Stimulated activated CD4-positive, alpha-beta T cell treated with anti-CD3 and anti-CD28 coated beads, Interleukin-1b, Interleukin-23, amount 100 ng/mL, for 4 hours (primary cell): Measurements from ENCODE around the gene SPAG4.
A peak's percentile ranks its signal among the peaks of the same experiment; 100 is the strongest.

Source experiments
- DNase-seq, 2 donors: peaks; one replicate each; pipeline ENCODE4 v3.0.0-alpha.2; 2020; ENCODE audit warnings: low read depth in 2 of 2

Gene SPAG4, protein sequence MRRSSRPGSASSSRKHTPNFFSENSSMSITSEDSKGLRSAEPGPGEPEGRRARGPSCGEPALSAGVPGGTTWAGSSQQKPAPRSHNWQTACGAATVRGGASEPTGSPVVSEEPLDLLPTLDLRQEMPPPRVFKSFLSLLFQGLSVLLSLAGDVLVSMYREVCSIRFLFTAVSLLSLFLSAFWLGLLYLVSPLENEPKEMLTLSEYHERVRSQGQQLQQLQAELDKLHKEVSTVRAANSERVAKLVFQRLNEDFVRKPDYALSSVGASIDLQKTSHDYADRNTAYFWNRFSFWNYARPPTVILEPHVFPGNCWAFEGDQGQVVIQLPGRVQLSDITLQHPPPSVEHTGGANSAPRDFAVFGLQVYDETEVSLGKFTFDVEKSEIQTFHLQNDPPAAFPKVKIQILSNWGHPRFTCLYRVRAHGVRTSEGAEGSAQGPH

DNA sequence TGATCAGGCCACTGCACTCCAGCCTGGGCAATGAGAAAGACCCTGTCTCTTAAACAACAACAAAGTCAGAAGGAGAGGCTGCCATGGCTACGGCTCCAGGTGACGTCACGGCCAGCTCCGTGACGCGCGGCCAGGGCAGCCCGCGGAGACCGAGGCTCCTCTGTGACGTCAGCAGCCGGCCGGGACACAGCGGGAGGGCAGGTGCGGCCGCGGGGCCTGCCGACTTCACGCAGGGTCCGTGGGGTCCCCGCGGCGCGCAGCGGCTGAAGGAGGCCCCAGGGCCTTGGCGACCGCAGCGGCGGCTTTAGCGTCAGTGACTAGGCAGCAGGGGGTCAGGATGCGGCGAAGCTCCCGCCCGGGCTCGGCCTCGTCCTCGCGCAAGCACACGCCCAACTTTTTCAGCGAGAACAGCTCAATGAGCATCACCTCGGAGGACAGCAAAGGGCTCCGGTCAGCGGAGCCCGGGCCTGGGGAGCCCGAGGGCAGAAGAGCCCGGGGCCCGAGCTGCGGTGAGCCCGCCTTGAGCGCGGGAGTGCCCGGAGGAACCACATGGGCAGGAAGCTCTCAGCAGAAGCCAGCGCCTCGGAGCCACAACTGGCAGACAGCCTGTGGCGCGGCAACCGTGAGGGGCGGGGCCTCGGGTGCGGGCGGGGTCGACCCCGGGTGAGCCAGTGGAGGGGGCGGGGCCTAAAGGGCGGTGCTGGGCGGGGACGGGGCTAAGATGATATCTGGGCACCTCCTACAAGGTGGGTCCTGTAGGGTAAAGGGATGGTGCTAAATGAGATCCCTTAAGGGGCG, at the start of gene SPAG4:
SPAG4 (plus strand) TSS at position 163 of the 798 bp plus-strand sequence; CDS start at position 338, 175 bp downstream.
- peak; percentile 100 for DNase-seq

DNA sequence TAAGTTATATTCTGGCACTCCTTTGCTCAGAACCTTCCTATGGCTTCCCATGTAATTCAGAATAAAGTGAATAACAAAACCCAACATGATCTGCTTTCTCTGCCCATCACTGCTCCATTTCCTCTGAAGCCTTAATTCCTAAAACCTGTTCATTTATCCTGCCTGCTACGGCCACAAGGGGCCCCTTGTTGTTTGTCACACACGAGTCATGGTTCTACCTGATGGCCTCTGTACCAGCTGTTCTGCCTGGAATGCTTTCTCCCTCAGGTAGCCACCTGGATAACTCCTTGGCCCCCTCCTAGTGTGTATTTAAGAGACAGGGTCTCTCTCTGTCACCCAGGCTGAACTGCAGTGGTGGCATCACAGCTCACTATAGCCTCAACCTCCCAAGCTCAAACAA, 47.0 kb upstream of the SPAG4 start:
- no peak for DNase-seq

DNA sequence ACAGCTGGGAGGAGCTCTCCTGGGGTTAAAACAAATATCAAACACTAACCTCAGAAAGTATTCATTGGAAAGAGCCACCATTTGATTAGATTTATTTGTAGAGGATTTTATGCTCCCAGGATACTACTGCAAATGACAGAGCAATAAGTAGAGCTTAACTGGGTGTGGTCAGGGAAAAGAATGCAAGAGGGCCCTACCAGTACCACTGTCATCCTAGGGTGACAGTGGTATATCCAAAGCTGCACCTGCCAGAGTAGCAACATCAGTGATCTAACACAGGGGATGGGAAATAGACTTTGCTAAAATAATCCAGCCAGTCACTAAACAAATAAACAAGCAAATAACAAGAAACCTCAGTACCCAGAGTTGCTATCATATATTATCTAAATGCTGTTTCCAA, 44.1 kb upstream of the SPAG4 start:
- no peak for DNase-seq

DNA sequence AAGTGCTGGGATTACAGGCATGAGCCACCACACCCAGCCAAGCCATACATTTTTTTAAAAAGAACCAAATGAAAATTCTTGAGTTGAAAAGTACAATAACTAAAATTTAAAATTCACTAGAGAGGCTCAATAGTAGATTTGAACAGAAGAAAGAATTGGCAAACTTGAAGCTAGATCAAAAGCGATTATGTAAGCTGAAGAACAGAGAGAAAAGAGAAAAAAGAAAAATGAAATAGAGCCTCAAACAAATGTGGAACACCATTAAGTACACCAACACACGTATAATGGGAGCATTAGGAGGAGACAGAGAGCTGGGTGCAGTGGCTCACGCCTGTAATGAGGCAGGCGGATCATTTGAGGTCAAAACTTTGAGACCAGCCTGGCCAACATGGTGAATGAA, 42.8 kb upstream of the SPAG4 start:
- no peak for DNase-seq

DNA sequence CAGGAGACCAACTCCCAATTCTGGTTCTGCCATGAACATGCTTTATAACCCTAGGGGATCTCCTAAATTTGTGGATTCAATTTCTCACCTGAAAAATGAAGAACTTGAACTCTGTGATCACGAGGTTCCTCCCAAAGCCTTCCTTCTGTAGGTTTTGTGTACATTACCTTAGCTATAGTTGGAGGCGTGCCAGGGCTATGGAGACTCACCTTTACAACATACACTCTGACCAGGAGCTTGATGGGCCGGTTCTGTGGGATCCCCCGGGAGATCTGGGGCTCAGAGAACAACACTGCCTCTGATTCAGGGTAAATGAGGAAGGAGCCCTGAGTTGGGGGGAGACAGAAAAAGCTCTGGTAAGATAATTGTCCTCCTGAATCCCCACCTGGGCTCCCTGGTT, 39.7 kb upstream of the SPAG4 start:
- DNase-seq, result no peak

DNA sequence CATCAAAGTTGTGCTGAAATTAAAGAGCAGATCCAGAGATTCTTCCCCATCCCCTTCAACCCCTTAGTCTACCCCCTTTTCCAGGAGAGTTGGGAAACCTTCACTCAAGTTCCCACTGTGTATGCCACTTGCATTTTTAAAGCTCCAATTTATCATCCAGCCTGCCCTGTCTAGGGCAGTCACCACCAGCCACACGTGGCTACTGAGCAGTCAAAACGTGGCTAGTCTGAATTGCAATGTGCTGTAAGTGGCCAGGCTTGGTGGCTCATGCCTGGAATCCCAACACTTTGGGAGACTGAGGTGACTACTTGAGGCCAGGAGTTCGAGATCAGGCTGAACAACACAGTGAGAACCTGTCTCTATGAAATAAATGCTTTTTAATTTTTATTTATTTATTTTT, 38.8 kb upstream of the SPAG4 start:
- DNase-seq, result no peak

DNA sequence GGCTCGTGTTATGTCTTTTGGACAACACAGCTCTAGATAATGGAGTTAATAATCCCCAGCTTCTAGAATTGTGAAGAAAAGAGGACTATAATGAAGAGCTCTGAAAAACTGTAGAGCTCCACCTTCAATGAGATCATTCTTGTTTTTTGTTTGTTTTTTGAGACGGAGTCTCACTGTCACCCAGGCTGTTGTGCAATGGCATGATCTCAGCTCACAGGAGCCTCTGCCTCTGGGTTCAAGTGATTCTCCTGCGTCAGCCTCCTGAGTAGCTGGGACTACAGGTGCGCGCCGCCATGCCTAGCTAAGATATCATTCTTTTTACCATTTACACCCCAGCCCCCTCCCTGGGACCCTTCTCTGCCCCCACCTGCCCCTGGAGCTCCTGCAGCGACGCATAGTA, 37.2 kb upstream of the SPAG4 start:
- DNase-seq, result no peak

DNA sequence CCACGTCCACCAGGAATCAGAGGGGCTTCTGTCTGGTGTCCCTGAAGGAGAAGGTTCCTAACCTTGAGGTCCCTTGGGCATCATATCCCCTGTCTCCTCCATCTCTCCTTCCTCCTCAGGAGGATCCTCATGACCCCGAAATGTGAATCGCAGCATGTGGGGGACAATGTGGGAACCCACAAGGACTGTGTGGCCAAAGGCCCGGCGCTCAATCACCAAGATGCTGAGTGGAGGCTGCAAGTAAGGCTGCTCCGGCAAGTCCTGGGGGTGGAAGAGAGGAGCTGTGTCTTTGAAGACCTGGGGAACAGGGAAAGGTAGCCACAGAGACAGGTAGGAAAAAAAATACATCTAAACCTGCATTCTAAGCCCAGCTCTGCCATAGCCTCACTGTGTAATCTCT, 36.4 kb upstream of the SPAG4 start:
- no peak for DNase-seq

DNA sequence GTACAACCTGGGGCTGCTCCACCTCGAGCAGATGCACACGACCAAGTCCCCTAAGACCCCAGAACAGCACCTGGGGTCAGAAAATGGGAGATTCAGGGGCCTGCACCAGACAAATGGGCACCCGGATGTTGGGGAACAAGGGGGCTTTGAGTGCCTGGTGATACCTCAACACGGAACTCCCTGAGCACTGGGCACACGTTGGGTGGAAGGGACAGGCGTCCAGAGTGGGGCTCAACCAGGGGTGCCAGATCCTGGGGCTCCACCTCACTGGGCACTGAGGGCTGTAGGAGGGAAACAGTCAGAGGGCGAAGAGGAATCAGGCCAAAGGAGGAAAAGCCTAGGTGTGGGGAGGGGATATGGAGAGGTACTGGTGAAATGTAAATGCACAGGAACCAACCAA, 33.5 kb upstream of the SPAG4 start:
- no peak for DNase-seq

DNA sequence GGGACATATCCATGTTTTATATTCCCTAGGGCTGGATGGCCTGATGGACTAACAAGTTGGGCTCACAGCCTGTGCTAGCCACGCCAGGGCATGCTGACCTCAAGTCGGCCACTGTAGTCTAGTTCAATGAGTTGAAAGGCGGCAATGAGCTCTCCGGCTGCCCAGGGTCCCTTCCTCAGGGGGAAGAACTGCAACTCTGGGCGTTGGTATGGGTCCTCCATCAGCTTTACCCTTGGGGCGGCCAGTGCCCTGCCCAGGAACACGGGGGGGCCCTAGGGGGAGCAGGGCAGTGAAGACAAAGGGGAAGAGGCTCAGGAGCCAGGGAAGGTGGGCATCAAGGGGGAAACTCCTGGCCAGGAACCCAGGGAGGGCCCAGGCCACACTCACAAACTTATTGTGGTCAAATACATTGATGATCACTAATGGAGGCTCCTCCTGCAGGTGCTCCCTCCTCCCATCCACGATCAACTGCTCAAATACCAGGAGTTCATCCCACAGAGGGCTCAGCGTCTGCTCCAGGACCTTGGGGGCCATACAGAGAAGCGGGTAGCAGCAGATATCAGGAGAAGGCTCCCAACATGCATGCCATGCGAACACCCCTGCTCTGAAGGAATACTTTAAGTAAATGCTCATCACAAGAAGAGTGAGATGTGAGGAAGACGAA, 32.8 kb upstream of the SPAG4 start:
- DNase-seq, result no peak

DNA sequence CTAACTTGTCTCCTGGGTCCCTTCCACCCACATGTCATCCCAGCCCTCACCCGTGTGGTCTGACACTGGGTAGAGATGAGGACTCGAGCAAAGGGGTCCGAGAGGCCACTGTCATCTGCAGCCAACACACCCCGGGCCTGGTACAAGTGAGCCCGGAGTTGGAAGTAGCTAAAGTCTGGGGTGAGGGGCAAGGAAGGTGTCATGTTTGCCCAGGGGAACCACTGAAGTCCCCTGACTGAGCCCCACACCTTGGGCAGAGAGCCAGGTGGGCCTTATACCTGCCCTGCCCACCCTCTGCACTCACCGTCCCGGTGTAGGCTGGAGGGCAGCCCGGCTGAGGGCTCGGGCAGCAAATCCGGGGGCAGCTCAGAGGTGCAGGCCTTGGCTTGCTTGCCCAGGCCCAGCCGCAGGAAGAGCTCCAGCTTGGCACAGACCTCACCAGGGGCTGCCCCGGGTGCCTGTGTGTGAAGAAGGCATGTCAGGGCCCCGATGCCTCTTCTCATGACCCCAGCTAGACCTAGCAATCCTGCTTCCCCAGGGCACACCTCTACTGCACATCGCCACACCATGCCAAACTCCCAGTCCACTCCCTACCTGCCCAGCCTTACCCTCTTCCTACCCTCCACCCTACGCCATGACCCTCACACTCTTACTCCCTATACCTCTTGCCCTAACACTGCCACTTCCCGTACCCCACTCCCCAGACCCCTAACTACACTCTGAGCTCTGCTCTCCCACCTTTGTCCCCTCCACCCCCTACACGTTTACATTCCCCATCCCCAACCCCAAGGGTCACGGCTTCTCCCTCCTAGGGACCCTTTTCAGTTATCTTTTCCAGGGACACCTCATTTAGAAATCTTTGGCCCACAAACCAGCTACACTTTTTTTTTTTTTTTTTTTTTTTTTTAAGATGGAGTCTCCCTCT, 31.7 kb upstream of the SPAG4 start:
- no peak for DNase-seq

DNA sequence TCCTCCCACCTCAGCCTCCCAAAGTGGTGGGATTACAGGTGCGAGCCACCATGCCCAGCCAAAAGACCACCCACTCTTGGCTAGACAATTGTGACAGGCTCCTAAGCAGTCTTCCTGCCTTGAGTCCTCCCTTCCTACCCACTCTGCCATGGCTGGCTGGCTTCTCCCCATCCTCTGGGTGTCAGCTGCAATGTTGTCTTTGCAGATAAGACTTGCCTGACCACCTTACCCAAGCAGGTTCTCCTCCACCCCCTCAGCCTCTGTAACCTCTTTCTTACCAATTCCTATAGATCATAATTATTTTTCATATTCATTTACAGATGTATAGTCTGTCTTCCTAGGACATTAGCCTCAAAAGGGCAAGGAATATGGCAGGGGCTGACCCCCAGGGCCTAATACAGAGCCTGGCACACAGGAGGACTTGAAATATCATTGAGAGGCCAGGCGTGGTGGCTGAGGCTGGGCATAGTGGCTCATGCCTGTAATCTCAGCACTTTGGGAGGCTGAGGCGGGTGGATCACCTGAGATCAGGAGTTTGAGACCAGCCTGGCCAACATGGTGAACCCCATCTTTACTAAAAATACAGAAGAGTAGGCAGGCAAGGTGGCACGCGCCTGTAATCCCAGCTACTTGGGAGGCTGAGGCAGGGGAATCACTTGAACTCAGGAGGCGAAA, 28.7 kb upstream of the SPAG4 start:
- DNase-seq, result no peak

DNA sequence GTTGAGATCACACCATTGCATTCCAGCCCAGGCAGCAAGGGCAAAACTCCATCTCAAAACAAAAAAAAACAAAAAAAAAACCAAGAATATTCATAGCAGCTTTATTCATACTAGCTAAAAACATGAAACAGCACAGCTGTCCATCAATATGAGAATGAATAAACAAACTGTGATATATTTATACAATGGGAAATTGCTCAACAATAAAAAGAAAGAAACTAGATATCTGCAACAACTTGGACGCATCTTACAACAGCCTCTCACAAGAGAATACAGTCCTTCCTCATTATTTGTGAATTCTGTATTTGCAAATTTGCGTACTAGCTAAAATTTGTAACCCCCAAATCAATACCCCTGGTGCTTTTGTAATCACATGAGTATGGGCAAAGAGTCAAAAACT, 28.2 kb upstream of the SPAG4 start:
- DNase-seq, result no peak

DNA sequence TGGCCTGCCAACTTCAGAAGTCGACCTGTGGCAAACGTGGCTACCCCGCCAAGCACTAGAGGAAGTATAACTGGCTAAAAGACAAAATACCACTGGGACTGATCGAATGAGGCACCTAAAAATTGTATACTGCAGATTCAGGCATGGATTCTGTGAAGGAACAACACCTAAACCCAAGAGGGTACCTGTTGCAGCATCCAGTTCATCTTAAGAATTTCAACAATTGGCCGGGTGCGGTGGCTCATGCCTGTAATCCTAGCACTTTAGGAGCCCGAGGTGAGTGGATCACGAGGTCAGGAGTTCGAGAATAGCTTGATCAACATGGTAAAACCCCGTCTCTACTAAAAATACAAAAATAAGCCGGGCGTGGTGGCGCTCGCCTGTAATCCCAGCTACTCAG, 27.2 kb upstream of the SPAG4 start:
- DNase-seq, result no peak

DNA sequence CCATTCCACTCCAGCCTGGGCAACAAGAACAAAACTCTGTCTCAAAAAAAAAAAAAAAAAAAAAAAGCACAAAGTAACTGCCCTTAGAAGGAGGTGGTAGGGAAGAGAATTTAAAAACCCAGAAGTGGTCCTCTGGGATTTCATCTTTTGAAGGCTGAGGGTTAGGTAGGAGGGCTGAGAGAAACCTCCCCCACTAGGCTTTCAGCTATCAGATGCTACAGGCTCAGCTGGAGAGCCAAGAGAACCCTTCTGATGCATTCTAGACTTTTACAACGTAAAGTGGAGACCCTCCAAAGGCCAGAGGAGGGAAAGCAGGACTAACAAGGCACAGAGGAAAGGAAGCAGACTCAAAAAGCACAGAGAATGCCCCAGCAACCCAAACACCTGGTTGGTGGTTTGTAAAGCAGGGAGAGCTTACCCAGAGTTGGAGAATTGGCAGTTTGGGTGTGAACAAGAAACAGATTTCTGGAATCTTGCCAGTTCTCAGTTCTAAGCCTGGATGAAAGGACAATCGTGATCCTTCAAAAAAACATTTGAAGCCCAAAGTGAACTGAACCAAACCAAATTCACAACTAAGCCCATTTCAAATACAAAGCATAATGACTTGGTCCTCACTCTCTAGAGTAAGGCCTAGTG, 23.2 kb upstream of the SPAG4 start:
- no peak for DNase-seq

DNA sequence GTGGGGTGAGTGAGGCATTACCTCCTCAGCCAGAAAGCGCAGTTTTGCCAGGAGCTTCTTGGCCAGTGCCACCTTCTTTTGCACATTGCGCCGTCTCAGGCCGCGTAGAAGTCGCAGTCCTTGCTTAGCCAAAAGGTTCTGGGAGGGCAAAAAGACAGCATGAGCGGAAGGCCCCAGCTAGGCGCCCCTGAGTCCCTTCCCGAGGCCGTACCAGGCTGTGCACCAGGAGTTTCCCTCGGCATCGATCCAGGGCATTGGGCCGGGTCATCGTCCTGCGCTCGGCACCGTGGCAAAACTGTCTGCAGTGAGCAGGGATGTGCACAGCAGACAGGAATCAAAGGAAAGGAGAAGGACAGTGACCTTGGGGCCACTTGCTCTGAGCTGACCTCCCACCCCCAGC, 20.2 kb upstream of the SPAG4 start:
- DNase-seq, result no peak

DNA sequence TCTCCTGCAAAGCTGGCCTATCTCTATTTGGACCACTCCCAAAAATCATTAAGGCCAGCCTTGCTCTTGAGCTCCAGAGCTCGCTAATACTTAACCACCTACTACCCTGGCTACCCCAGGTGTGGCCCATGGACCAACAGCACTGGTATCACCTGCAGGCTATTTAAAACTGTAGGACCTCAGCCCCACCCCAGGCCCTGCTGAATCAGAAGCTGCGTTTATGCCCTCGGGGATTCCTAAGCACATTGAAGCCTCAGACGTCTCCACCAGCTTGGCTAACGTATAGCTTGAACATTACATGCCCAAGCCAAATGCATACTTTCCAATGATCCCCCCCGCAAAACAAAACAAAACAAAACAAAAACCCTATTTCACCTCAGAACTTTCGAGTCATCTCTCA, 19.7 kb upstream of the SPAG4 start:
- DNase-seq, result no peak

DNA sequence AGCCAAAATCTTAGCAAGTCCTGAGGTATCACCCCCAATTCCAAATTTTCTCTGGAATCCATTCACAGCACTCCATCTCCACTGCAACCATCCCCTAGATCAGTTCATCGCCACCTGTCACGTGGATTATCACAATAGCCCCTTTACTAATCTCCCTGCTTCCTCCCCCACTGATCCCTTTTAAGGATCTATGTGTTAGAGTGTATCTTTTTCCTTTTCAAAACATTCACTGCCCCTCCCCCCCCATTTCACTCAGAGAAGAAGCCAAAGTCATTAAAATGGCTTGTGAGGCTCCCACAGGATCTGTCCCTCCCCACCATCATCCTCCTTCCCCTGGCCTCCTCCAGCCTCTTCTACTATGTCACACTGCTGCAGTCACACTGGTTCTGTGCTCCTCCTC, 18.4 kb upstream of the SPAG4 start:
- no peak for DNase-seq

DNA sequence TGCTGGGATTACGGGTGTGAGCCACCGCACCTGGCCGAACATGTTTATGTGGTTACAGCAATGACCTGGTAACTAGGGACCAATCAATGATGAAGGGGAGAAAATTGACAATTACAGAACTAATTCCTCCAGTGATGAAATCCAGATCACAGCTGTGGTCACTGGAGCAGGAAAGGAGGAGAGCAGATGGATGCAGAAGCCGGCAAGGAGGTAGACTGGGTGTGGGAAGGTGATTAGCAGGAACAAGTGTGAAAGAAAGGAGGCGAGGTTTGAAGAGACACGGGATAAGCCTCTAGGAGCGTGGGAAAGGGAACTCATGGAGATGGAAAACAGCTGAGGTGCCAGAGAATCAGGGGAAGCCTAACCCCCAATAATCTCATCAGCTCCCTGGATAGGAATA, 17.2 kb upstream of the SPAG4 start:
- DNase-seq, result no peak
